B cell (primary cell): ENCODE results near the gene OST4.

ENCODE experiments used
- CTCF ChIP-seq: fragments of 200-600 bp; IDR thresholded peaks from one replicate; pipeline ENCODE4 v1.8.0; 2022; ENCODE audit warnings: antibody characterized with exemption, mild to moderate bottlenecking
- EZH2 ChIP-seq: IDR thresholded peaks from 2 replicates; pipeline ENCODE4 v1.6.1; 2012; ENCODE audit warnings: borderline replicate concordance, low read depth, mild to moderate bottlenecking, moderate library complexity, low read length; ENCODE audit not compliant: insufficient read depth, poor library complexity, severe bottlenecking

GRCh38 chr2:27025281-27025800 lies 46.1 kb downstream of the OST4 start:
- TF ChIP-seq CTCF: no peak
- no peak for TF ChIP-seq EZH2
